NCI-H2171 treated with DMSO at 0.1 percent for 48 hours (cell line): ENCODE results near the gene PTPN2.
"Not testable (repeated sequence)": the region's sequence is repeated elsewhere in the genome, so short reads cannot be mapped to it uniquely, and the experiment has no call there.

Experiments used
- DNase-seq: peaks from one replicate; lab custom pipeline; 2025; lab: John Stamatoyannopoulos, UW

Gene PTPN2

GRCh38 chr18:12891561-12891960 is 7.5 kb upstream of the PTPN2 start:
- DNase-seq, result no peak

- DNase-seq, result no peak
Measured at GRCh38 chr18:12890964-12891363, 6.9 kb upstream of the PTPN2 start.

GRCh38 chr18:12886498-12887126 is 2.6 kb upstream of the PTPN2 start:
- DNase-seq, result no peak

- no peak for DNase-seq
Measured at GRCh38 chr18:12885500-12885899, 1.5 kb upstream of the PTPN2 start.

DNA sequence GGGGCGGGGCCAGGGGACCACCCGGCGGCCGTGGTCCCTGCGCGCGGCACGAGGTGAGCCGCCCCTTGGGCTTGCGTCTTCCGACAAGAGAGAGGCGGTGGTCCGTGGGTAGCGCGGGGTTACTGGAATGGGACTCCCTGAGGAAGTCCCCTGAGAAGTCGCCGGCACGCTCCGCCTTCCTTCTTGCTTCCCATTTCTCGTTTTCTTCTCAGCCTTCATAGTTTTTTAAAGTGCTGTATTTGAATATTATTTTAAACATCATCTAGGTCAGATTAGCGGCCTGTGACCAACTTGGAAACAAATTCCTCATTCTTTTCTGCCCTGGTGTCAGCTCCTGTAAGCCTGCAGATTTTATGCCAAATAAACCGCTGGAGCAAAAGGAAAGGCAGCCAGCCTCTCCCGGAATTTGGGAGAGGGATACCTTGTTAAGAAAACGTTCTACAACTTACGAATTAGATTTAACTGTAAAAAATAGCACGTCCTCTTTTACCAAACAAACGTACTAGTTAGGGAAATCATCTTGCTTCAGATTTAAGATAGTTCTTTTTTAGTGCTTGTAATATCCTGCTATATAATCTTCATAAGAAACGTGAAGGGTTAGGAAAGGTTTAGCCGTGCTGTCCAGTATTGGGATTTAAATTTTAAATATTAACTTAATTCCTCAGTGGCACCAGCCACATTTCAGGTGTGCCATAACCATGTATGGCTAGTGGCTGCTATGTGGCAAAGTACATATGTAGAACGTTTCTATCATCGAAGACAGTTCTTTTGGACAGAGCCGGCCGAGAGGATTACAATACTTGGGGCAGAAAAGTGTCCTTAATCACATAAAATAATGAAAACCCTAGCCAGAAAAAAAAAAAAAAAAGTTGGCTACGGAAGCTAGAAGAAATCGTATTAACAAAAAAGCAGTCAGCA is 628 bp upstream of the PTPN2 start:
- no peak for DNase-seq

- DNase-seq, result no peak
Measured at GRCh38 chr18:12883372-12883683, 709 bp downstream of the PTPN2 start.

- DNase-seq, result peak; percentile 59
Measured at GRCh38 chr18:12882453-12883371, 1.3 kb downstream of the PTPN2 start.

DNA sequence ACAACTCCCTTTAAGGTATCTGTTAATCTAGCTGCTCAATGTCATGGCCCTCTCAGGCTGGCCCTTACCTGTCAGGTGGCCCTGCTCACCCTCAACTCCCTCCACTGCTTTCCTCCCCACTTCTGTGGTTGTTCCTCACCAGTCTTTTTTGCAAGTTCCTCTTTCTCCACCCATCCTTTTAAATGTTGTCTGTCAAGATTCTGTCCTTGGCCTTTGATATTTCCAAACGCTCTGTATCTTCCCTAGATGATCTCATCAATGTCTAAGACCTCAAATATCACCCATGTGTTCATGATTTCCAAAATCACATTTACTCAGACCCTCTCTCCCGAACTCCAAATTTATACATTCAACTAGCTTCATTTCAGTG is 3.5 kb downstream of the PTPN2 start:
- no peak for DNase-seq

- DNase-seq, result no peak
Measured at GRCh38 chr18:12879840-12880540, 4.0 kb downstream of the PTPN2 start.

DNA sequence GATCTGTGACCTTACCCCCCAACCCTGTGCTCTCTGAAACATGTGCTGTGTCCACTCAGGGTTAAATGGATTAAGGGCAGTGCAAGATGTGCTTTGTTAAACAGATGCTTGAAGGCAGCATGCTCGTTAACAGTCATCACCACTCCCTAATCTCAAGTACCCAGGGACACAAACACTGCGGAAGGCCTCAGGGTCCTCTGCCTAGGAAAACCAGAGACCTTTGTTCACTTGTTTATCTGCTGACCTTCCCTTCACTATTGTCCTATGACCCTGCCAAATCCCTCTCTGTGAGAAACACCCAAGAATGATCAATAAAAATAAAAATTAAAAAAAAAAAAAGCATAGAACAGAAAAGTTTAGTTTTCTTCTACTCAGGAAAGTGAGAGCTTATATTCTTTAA is 9.0 kb downstream of the PTPN2 start:
- not testable (repeated sequence) for DNase-seq

DNA sequence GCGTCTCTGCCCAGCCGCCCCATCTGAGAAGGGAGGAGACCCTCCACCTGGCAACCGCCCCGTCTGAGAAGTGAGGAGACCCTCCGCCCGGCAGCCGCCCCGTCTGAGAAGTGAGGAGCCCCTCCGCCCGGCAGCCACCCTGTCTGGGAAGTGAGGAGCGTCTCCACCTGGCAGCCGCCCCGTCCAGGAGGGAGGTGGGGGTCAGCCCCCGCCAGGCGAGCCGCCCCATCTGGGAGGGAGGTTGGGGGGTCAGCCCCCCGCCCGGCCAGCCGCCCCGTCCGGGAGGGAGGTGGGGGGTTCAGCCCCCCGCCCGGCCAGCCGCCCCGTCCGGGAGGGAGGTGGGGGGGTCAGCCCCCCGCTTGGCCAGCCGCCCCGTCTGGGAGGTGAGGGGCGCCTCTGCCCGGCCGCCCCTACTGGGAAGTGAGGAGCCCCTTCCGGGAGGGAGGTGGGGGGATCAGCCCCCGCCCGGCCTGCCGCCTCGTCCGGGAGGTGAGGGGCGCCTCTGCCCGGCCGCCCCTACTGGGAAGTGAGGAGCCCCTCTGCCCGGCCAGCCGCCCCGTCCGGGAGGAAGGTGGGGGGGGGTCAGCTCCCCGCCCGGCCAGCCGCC is 10.0 kb downstream of the PTPN2 start:
- DNase-seq, result not testable (repeated sequence)

DNA sequence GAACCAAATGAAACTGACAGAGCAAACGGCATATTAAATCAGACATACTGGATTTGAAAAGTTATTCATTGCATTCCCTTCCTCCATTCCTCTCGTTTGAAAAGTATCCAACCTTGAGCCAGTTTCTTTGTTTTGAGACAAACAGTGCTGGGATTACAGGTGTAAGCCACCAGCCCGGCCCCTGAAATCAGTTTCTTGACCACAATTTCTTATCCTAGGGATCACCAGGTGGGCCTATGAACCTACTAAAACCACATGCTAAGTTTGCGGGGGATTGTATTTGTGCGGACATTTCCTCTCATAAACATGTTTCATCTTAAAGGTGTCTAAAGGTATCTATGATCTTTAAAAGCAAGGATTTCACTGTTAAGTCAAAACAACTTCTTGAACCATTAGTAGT is 11.6 kb downstream of the PTPN2 start:
- no peak for DNase-seq

DNA sequence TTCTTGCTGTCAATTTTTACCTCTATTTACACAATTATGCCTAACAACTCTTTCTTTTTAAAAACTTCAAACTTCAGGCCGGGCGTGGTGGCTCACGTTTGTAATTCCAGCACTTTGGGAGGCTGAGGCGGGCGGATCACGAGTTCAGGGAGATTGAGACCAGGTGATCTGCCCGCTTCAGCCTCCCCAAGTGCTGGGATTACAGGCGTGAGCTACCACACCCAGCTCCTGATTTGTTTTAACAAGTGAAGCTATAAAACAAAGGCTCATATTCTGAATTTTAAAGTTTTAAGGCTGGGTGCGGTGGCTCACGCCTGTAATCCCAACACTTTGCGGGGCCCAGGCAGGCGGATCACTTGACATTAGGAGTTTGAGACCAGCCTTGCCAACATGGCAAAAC is 15.5 kb downstream of the PTPN2 start:
- no peak for DNase-seq

- DNase-seq, result no peak
Measured at GRCh38 chr18:12867441-12868123, 16.5 kb downstream of the PTPN2 start.

DNA sequence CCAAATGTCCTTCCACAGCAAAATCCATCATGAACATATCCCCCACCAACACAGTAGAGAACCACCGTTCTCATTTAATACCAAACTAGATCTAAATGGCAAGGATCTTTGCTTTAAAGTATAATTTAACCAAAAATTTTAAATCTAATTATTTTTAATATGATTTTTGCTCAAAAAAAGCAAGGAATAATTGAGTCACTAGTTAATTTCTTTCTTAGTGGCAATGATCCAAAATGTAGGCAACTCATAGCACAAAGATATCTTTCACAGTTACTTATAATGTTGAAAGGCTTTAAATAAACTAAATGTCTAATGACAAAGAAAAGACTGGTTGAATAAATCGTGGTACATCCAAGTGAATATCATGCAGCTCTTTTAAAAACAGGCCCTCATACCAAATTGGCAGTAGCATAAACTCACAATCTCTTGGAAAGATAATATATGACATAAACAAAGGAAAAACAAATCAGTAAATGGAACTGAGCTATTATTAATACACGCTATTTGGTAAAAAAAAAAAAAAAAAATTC is 20.3 kb downstream of the PTPN2 start:
- DNase-seq, result no peak

- no peak for DNase-seq
Measured at GRCh38 chr18:12862874-12863482, 21.1 kb downstream of the PTPN2 start.

GRCh38 chr18:12862467-12862866 is 21.6 kb downstream of the PTPN2 start:
- no peak for DNase-seq

- peak; percentile 58 for DNase-seq
Measured at GRCh38 chr18:12861637-12862036, 22.4 kb downstream of the PTPN2 start.

DNA sequence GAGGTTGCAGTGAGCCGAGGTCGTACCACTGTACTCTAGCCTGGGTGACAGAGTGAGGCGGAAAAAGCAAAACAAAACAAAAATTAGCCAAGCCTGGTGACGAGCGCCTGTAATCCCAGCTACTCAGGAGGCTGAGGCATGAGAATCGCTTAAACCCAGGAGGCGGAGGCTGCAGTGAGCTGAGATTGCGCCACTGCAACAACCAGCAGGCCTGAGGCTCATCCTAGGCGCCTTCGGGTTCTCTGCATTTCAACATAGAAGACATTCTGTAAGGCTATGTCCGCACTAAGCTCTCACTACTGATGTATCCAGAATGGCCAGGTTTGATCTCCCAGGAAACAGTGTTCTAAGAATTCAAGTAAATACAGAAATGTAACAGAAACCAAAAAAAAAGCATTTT is 23.5 kb downstream of the PTPN2 start:
- DNase-seq, result no peak

DNA sequence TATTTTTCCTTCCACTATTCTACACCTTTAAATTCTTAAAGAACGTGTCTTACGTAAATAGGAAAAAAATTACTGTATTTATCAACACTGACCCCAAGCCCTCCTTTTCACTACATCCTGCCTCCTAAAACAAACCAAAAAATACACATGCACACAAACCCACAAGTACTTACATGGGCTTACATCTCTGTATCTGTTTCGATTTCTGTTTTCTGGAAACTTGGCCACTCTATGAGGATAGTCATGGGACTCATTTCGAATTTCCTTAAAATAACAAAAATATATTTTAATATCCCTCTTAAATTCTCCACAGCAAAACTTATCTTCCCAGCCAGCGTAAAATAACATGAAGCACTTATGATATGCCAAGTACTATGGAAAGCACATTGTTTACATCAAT is 25.0 kb downstream of the PTPN2 start:
- DNase-seq, result no peak
